T-cell (primary cell): ENCODE results near the gene TUBG1. TPM values are rescaled to one million over a fixed set of nuclear protein-coding genes. Genes with fewer than 3 reads are reported as not detected.
"Not testable (repeated sequence)": the region's sequence is repeated elsewhere in the genome, so short reads cannot be mapped to it uniquely, and the experiment has no call there.

ENCODE experiments used
- ATAC-seq, 4 experiments: fragments of 200-7000 bp in 3 of 4; fragments of 150-1000 bp in 1 of 4; cut with Tn5 transposase; replicated peaks in 1 of 4; 1 replicate in 3 of 4; 2 replicates in 1 of 4; pipeline ENCODE4 v1.10.0; 2021; ENCODE audit warnings: moderate library complexity in 3 of 4, mild to moderate bottlenecking in 2 of 4, moderate number of reproducible peaks in 1 of 4
- CTCF ChIA-PET, 2 donors: fragments of 300-600 bp; sonication (Branson Sonifier 250); formaldehyde crosslinking; loops; one replicate each; lab custom pipeline; 2022; ENCODE audit warnings: antibody characterized with exemption in 2 of 2; lab: Charles Lee
- POLR2A ChIA-PET, 2 donors: fragments of 300-600 bp; sonication (Branson Sonifier 250); formaldehyde crosslinking; loops; one replicate each; lab custom pipeline; 2022; ENCODE audit warnings: antibody characterized with exemption in 2 of 2; lab: Charles Lee
- DNase-seq, 35 experiments: peaks; one replicate each; pipeline versions ENCODE4 v3.0.0 to v3.0.0-alpha.2; 2013 to 2023
- H3K27ac ChIP-seq: one replicate; pipeline ENCODE4 v1.5.1; 2013; ENCODE audit warnings: low read length
- H3K27me3 ChIP-seq, 2 experiments: replicated peaks in 1 of 2; 1 replicate in 1 of 2; 2 replicates in 1 of 2; pipeline versions ENCODE4 v1.6.1 to v1.7.0; 2013; ENCODE audit warnings: low read length in 1 of 2, mixed read lengths in 1 of 2; ENCODE audit not compliant: control insufficient read depth in 2 of 2, insufficient read depth in 2 of 2; ENCODE audit errors: extremely low read depth in 1 of 2
- H3K36me3 ChIP-seq, 2 donors: 1 replicate in 1 of 2; 2 replicates in 1 of 2; pipeline versions ENCODE4 v1.6.1 to v1.7.0; 2013; ENCODE audit warnings: low read length in 1 of 2; ENCODE audit not compliant: control insufficient read depth in 2 of 2, insufficient read depth in 1 of 2; ENCODE audit errors: extremely low read depth in 1 of 2
- H3K4me1 ChIP-seq, 2 experiments: 1 replicate in 1 of 2; 2 replicates in 1 of 2; pipeline versions ENCODE4 v1.6.1 to v1.7.0; 2013; ENCODE audit warnings: low read length in 2 of 2, mixed read lengths in 1 of 2; ENCODE audit not compliant: insufficient read depth in 2 of 2, control insufficient read depth in 1 of 2; ENCODE audit errors: extremely low read depth in 1 of 2
- H3K4me3 ChIP-seq, 2 donors: 1 replicate in 1 of 2; 2 replicates in 1 of 2; pipeline versions ENCODE4 v1.5.1 to v1.7.0; 2013; ENCODE audit warnings: mild to moderate bottlenecking in 2 of 2, low read length in 1 of 2, moderate library complexity in 1 of 2; ENCODE audit not compliant: control insufficient read depth in 1 of 2; ENCODE audit errors: extremely low read depth in 1 of 2
- H3K9me3 ChIP-seq: 2 replicates; pipeline ENCODE4 v1.7.0; 2013
- H3K27ac Mint-ChIP-seq, 2 donors: one replicate each; pipeline ENCODE4 v1.8.0; 2020 to 2021; ENCODE audit warnings: mild to moderate bottlenecking in 2 of 2, mixed read lengths in 2 of 2
- H3K27me3 Mint-ChIP-seq, 2 donors: one replicate each; pipeline ENCODE4 v1.8.0; 2021 to 2022; ENCODE audit warnings: mixed read lengths in 2 of 2
- H3K36me3 Mint-ChIP-seq: one replicate; pipeline ENCODE4 v1.8.0; 2021; ENCODE audit warnings: mixed read lengths
- H3K4me1 Mint-ChIP-seq, 3 donors: one replicate each; pipeline ENCODE4 v1.8.0; 2020 to 2022; ENCODE audit warnings: mixed read lengths in 3 of 3, mild to moderate bottlenecking in 1 of 3
- H3K4me3 Mint-ChIP-seq, 3 donors: one replicate each; pipeline ENCODE4 v1.8.0; 2020 to 2022; ENCODE audit warnings: mild to moderate bottlenecking in 3 of 3, mixed read lengths in 3 of 3, moderate library complexity in 3 of 3
- H3K9me3 Mint-ChIP-seq, 3 donors: one replicate each; pipeline ENCODE4 v1.8.0; 2020 to 2022; ENCODE audit warnings: mixed read lengths in 3 of 3
- WGBS: methylation state at CpG from one replicate; pipeline ENCODE4 v1.1.5; 2013; ENCODE audit warnings: missing lambda C conversion rate; ENCODE audit not compliant: insufficient coverage; 5-methylcytosine and 5-hydroxymethylcytosine counted together
- total RNA-seq, 35 experiments: library from RNA in 6 of 35; stranded (reverse) in 6 of 35; fragments of 120-200 nt in 1 of 35; gene quantifications; one replicate each; pipeline versions ENCODE4 v1.2.1 to v1.2.4 and lab custom pipeline; 2013 to 2026

Gene TUBG1
- total RNA-seq, 5 donors from 2014 or later (not counting 1 experiment from before 2014, with no cell fraction given) = 6.5 to 18.9 (median 16.2) TPM

DNA sequence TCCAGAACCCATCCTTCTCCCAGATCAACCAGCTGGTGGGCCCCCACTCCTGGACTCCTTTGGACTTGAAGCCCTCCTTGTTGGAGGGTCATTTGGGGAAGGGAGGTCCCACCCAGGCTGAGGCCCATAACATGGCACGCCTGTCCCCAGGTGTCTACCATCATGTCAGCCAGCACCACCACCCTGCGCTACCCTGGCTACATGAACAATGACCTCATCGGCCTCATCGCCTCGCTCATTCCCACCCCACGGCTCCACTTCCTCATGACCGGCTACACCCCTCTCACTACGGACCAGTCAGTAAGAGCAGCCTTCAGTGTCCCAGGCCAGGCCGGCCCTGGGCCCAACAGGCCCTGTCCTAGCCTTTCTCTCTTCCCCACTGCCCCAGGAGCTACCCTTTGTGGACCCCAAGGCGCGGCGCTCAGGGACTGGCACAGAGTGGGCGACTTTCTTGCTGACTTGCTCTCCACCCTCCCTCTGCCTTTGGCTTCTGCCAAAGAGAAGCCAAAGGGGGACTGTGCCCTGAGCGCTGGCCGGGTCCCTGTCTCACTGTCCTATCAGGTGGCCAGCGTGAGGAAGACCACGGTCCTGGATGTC, 4.3 kb downstream of the TUBG1 start:
- H3K36me3 ChIP-seq = peaks cover 8 to 35% of the 10 kb centered on the region in 2 donors
- no peaks in the 10 kb centered on the region for H3K9me3 ChIP-seq
- Mint-ChIP-seq H3K27me3 (no peaks in the 10 kb centered on the region), H3K4me3 (no peak overlapping the region), H3K27ac (no peak overlapping the region), H3K4me1 (peaks cover under 1 to 12% (median 6%) of the 10 kb centered on the region in 3 donors), H3K9me3 (no peaks in the 10 kb centered on the region), H3K36me3 (peaks cover 22% of the 10 kb centered on the region)
- ATAC-seq = no peak
- 99% methylated on average over 12 of the region's 17 CpGs for WGBS
- DNase-seq = no peak
- H3K4me3 ChIP-seq = no peak overlapping the region
- H3K27me3 ChIP-seq = no peaks in the 10 kb centered on the region
- ChIA-PET CTCF (no interaction called here), POLR2A (no interaction called here)
- H3K4me1 ChIP-seq = peaks cover 0 to 12% of the 10 kb centered on the region in 2 experiments
- no peak overlapping the region for H3K27ac ChIP-seq

DNA sequence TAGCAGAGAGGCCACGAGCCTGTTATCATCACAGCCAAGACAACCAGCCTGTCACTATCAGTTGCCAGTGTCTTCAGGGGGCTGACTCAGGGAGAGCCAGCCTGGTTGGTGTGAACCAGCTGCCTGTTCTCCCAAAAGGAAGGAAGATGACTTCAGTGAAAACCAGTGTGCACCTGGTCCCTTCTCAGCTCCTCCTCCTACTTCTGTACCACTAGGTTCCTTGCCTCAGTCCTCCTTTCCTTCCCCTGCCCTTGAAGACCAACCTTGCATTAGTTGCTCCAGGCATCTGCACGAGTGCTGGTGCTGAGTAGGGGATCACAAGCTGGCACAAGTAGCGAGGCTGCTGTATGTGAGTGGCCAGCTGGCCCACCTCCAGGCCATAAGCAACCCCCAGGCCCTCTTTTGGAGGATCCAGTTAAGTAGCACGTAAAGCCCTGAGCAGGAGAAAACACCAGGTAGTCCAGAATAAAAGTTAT, 8.5 kb downstream of the TUBG1 start:
- no peak overlapping the region for H3K27ac ChIP-seq

DNA sequence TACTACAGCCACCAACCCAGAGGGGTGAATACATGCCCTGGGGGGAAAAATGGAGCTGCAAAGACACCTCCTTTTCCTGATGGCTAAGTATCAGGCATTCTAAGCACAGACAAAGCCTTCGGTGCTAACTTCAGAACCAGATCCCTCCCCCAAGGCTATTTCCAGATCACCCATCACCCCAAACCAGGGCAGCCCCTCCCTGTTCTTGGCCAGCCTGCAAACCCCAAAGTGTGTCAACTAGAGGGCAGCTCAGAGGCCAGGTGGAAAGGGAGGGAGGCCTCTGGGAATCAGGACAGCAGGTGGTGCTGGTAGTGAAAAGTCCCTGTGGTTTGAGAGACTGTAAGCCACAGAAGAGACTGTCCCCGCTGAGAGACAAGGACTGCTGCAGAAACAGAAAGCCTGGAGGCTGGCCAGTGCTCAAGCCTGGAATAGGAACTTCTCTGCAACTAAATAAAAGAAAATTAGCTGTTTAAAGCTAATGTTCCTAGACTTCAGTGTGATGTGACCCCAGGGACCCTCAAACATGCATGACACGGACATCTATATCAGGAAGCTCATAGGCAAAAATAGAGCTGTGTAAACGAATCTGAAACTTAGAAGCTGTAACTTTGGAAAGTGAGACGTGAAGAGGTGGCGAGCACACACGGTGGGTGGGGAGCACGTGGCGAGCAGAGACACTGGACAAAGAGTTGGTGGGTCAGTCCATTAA, 9.1 kb downstream of the TUBG1 start:
- no peak overlapping the region for H3K4me3 Mint-ChIP-seq
- Histone ChIP-seq H3K4me1 (peaks cover 0 to 3% of the 10 kb centered on the region in 2 experiments), H3K9me3 (no peaks in the 10 kb centered on the region), H3K4me3 (no peak overlapping the region), H3K36me3 (peaks cover 8 to 22% of the 10 kb centered on the region in 2 donors), H3K27ac (no peak overlapping the region), H3K27me3 (no peaks in the 10 kb centered on the region)
- peaks cover 0 to 4% (median 0%) of the 10 kb centered on the region in 3 donors for H3K4me1 Mint-ChIP-seq
- H3K27ac Mint-ChIP-seq = no peak overlapping the region
- ATAC-seq (no peak), DNase-seq (peak in 1 of 35 experiments; percentile 3)
- CTCF ChIA-PET = no interaction called here
- no peaks in the 10 kb centered on the region for H3K27me3 Mint-ChIP-seq
- H3K9me3 Mint-ChIP-seq = no peaks in the 10 kb centered on the region
- H3K36me3 Mint-ChIP-seq = peaks cover 15% of the 10 kb centered on the region
- POLR2A ChIA-PET = no interaction called here
- 40% methylated on average over 7 of the region's 9 CpGs for WGBS

More for the DNA sequence above, 8.5 kb downstream of the TUBG1 start:
- H3K36me3 ChIP-seq = peaks cover 8 to 27% of the 10 kb centered on the region in 2 donors
- peaks cover 18% of the 10 kb centered on the region for H3K36me3 Mint-ChIP-seq
- peaks cover 0 to 4% (median 0%) of the 10 kb centered on the region in 3 donors for H3K4me1 Mint-ChIP-seq
- no peaks in the 10 kb centered on the region for H3K27me3 Mint-ChIP-seq
- ChIA-PET CTCF (interaction anchor here in 1 of 2 donors (0.5 to 0.6 kb wide), 2 partner anchors 11 to 611 kb away, joined by 3 to 4 read pairs; no protein-coding TSS in a partner anchor), POLR2A (no interaction called here)
- DNase-seq (no peak), ATAC-seq (no peak)
- 60% methylated on average over 2 of the region's 4 CpGs for WGBS
- H3K9me3 ChIP-seq = no peaks in the 10 kb centered on the region
- no peak overlapping the region for H3K4me3 ChIP-seq
- H3K27ac Mint-ChIP-seq = no peak overlapping the region
- H3K9me3 Mint-ChIP-seq = no peaks in the 10 kb centered on the region
- no peak overlapping the region for H3K4me3 Mint-ChIP-seq
- H3K4me1 ChIP-seq = peaks cover 0 to 3% of the 10 kb centered on the region in 2 experiments
- no peaks in the 10 kb centered on the region for H3K27me3 ChIP-seq

DNA sequence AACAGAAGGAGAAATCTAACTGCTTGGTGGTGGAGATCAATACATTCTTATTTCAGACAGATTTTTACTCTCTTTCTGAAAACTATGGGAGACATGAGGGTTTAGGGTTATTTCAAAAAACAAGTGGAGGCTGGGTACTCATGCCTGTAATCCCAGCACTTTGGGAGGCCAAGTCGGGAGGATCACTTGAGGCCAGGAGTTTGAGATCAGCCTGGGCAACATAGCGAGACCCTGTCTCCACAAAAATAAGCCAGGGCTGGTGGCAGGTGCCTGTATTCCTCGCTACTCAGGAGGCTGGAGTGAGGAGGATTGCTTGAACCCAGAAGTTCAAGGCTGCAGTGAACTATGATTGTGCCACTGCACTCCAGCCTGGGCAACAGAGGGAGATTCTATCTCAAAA, 12.5 kb downstream of the TUBG1 start:
- DNase-seq, H3K4me1 Mint-ChIP-seq, H3K4me1 ChIP-seq, H3K27ac ChIP-seq, H3K36me3 Mint-ChIP-seq, H3K4me3 ChIP-seq, H3K9me3 Mint-ChIP-seq, H3K27ac Mint-ChIP-seq, H3K27me3 ChIP-seq, H3K9me3 ChIP-seq, H3K36me3 ChIP-seq, H3K4me3 Mint-ChIP-seq, ATAC-seq, H3K27me3 Mint-ChIP-seq: not testable (repeated sequence)
- POLR2A ChIA-PET = interaction anchor here in 1 of 2 donors (0.7 kb wide), 1 partner anchor 115 kb away, joined by 3 read pairs; no protein-coding TSS in a partner anchor
- CTCF ChIA-PET = interaction anchor here in 1 of 2 donors (0.6 kb wide), 1 partner anchor 485 kb away, joined by 5 read pairs; no protein-coding TSS in a partner anchor
- WGBS = 95% methylated on average over 2 of the region's 3 CpGs

DNA sequence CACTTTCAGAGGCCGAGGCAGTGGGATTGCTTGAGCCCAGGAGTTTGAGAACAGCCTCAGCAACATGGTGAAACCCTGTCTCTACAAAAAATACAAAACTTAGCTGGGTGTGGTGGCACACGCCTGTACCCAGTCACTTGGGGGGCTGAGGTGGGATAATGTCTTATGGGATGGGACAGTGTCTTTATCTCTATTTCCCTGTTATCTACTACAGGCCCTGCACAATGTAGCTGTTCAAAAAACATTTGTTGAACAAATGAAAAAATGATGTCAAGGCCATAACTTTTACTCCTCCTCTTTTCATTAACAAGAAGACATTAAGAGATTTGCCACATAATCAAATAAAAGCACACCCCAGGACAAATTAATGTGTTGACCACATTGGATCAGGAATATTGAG, 13.8 kb downstream of the TUBG1 start:
- Histone ChIP-seq H3K4me1 (peaks cover 0 to 3% of the 10 kb centered on the region in 2 experiments), H3K27me3 (no peaks in the 10 kb centered on the region), H3K9me3 (no peaks in the 10 kb centered on the region), H3K4me3 (no peak overlapping the region), H3K36me3 (no peaks in the 10 kb centered on the region), H3K27ac (no peak overlapping the region)
- H3K36me3 Mint-ChIP-seq = no peaks in the 10 kb centered on the region
- DNase-seq = no peak
- CTCF ChIA-PET = no interaction called here
- no peaks in the 10 kb centered on the region for H3K9me3 Mint-ChIP-seq
- no CpG with 5 or more reads among the region's 2 CpGs for WGBS
- ATAC-seq = no peak
- no peak overlapping the region for H3K27ac Mint-ChIP-seq
- H3K4me3 Mint-ChIP-seq = no peak overlapping the region
- POLR2A ChIA-PET = interaction anchor here in 1 of 2 donors (0.8 kb wide), 1 partner anchor 15 kb away, joined by 15 read pairs; no protein-coding TSS in a partner anchor
- peaks cover 0 to 3% of the 10 kb centered on the region in 2 donors for H3K27me3 Mint-ChIP-seq
- H3K4me1 Mint-ChIP-seq = peaks cover 0 to 4% (median 0%) of the 10 kb centered on the region in 3 donors

DNA sequence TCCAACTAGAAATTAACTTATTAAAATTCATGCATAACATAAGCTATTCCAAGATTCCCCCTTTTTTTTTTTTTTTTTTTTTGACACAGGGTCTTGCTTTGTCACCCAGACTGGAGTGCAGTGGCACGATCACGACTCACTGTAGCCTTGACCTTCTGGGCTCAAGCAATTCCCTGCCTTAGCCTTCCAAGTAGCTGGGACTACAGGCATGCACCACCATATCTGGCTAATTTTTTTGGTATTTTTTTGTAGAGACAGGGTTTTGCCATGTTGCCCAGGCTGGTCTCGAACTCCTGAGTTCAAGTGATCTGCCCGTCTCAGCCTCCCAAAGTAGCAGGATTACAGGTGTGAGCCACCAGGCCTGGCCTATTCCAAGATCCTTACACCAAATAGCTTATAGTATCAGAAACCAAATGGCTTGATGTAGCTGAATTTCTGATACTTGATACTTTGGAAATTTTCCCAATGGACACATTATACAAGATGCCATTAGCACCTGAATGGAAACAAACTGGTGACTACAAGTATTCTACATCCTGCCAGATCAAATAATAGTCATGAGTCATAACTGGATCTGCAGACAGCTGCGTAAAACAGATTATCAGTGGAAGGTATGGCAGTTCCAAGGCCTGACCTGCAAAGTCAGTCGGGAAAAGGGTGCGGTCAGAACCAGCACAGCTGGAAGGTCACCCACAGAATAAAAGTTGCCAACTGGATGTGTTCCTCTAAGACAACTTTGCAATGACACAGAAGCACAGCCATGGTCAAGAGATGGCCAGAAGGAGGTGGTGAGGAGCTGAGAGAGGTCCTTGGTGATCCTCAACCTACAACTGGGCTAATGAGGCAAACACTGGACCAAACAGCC, 14.5 kb downstream of the TUBG1 start:
- ATAC-seq (no peak), DNase-seq (no peak)
- H3K27ac Mint-ChIP-seq = no peak overlapping the region
- WGBS = 70% methylated on average over 5 of the region's 7 CpGs
- Histone ChIP-seq H3K9me3 (no peaks in the 10 kb centered on the region), H3K27me3 (no peaks in the 10 kb centered on the region), H3K27ac (no peak overlapping the region), H3K4me3 (no peak overlapping the region), H3K4me1 (no peaks in the 10 kb centered on the region), H3K36me3 (no peaks in the 10 kb centered on the region)
- H3K27me3 Mint-ChIP-seq = peaks cover 0 to 3% of the 10 kb centered on the region in 2 donors
- peaks cover 0 to 1% (median 0%) of the 10 kb centered on the region in 3 donors for H3K4me1 Mint-ChIP-seq
- H3K4me3 Mint-ChIP-seq = no peak overlapping the region
- ChIA-PET POLR2A (interaction anchor here in 1 of 2 donors (0.8 kb wide), 1 partner anchor 16 kb away, joined by 15 read pairs; no protein-coding TSS in a partner anchor), CTCF (no interaction called here)
- no peaks in the 10 kb centered on the region for H3K36me3 Mint-ChIP-seq
- H3K9me3 Mint-ChIP-seq = no peaks in the 10 kb centered on the region
